Caki2 (cell line): ENCODE measurements around the gene PFN3. TPM values are rescaled to one million over a fixed set of nuclear protein-coding genes. Genes with fewer than 3 reads are reported as not detected.

Source experiments
- DNase-seq: peaks from one replicate; pipeline ENCODE4 v3.0.0-alpha.2; 2015; ENCODE audit warnings: low read depth
- in situ Hi-C: cut with HindIII; loops from 2 replicates; pipeline ENCODE4 v1.10.0; 2016; ENCODE audit warnings: low sequenced_read_pairs, low pct_unique_long_range_greater_than_20kb, mixed read lengths
- total RNA-seq: library from RNA; depleted of rRNA; stranded (reverse); fragments of >200 nt; shearing (Covaris generic); gene quantifications from 2 replicates; pipeline ENCODE4 v1.2.3, GENCODE V29; 2014; ENCODE audit warnings: low replicate concordance; rRNA removed

PFN3 gene, protein sequence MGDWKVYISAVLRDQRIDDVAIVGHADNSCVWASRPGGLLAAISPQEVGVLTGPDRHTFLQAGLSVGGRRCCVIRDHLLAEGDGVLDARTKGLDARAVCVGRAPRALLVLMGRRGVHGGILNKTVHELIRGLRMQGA
- total RNA-seq = not detected in 2 replicates

- no peak for DNase-seq
- in situ Hi-C loops = no loop called here
These were observed at the start of gene PFN3 for GRCh38 chr5:177399997-177400868. Gene PFN3, minus strand, starts transcription at chr5:177400661. Its CDS starts 85 bp downstream, at chr5:177400576.

GRCh38 chr5:177449140-177450061, 48.9 kb upstream of the PFN3 start:
- DNase-seq = no peak
- in situ Hi-C loops = no loop called here

GRCh38 chr5:177448244-177448950, 47.9 kb upstream of the PFN3 start:
- in situ Hi-C loops = no loop called here
- DNase-seq = no peak

DNA sequence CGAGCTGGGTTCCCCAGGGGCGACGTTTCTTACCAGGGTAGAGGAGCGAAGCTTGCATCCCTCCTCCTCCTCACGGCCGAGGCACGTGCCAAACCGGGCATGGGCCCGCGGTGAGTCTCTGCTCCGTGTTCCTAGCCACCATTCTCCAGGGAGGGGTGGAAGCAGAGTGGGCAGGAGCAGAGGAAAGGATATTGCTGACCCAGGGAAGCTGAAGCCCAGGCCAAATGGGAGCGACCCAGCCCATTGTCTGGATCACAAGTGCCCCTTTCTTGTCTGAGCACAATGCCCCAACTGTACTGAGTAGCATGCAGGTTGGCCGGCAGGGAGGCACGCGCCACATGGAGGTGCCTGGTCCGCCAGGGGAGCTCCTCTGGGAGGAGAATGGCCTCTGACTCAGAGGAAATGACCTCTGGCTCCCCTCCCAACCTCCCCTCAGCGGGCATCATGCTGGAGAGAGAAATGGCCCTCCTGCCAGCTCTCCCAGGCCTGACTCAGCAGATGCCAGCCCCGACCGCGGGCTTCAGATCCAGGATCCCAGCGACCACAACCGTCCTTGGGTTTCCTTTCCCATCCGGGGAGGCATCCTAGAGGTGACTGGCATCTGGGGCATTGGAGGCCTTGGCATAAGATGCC, 47.3 kb upstream of the PFN3 start:
- peak; percentile 96 for DNase-seq
- in situ Hi-C loops = no loop called here

DNA sequence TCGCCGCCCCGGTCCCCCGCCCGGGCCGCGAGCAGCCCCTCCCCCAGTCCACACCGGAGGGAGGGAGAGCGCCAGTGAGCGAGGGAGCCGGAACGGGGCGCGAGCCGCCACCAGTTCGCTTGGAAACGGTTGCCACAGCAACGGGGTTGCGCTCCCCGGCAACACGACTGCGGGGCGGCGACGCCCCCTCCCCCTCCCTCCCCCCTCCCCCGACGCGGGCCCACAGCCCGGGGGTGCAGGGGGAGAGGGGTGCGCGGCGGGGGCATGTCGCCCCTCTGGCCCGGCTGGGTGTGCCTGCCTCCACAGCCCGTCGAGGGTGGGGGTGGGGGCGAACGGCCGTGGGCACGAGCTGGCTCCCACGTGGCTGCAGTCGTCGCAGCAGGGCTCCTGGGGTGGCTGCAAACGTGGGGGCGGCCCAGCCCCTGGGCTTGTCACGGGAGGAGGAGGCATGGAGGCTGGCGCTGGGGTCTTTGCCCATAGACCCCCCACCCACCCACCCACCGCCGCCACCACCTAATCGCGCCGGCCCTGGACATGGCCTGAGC, 46.7 kb upstream of the PFN3 start:
- peak; percentile 65 for DNase-seq
- in situ Hi-C loops = no loop called here

- peak; percentile 78 for DNase-seq
- in situ Hi-C loops = no loop called here
These were observed 46.0 kb upstream of the PFN3 start, which contains the start of gene PRR7 for GRCh38 chr5:177446200-177447065. Gene PRR7, plus strand, starts transcription at chr5:177446814. Its CDS starts 8,254 bp downstream, at chr5:177455068.

GRCh38 chr5:177445917-177446199, 45.4 kb upstream of the PFN3 start:
- in situ Hi-C loops = no loop called here
- no peak for DNase-seq

GRCh38 chr5:177445052-177445916, 44.8 kb upstream of the PFN3 start:
- no peak for DNase-seq
- in situ Hi-C loops = no loop called here

DNA sequence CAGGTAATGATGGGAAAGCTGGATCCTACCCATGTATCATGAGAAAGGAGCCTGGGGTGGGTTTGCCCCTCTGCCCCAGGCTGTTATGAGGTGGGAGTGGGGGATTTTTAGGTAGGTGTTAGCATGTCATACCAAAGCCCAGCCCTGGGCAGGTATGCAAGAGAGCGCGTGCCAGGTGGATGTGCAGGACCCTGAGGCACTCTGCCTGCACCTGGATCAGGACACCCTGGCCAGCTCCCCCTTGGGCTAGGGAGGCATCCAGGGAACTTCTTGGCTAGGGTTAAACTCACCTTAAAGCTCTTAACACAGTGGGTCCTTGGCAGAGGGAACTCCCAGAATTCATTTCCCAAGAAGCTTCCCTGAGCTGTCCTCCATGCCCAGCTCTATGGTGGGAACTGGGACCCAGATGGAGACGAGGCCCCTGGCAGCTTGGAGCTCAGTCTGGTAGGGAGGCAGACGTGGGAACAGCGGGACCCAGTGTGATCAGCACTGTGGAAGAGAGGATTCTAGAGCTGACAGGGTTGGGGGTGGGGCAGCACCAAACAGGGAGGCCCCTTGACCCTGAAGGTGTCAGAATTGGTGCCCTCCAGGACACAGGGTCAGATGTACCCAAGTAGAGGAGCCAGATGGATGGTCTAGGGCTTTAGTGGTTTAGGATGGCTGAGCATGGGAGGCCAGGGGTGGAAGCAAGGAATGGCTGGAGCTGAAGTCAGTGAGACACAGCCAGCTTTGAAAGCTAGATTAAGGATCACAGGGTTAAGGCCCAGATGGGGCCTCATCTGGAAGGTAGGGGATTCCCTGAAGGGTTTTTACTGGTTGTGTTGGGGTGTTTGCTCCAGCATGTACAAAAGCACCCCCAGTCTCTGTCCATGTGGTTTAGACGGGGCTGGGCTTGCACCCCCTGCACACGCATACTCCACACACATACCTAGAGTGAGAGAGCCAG, 43.9 kb upstream of the PFN3 start:
- in situ Hi-C loops = no loop called here
- DNase-seq = no peak

DNA sequence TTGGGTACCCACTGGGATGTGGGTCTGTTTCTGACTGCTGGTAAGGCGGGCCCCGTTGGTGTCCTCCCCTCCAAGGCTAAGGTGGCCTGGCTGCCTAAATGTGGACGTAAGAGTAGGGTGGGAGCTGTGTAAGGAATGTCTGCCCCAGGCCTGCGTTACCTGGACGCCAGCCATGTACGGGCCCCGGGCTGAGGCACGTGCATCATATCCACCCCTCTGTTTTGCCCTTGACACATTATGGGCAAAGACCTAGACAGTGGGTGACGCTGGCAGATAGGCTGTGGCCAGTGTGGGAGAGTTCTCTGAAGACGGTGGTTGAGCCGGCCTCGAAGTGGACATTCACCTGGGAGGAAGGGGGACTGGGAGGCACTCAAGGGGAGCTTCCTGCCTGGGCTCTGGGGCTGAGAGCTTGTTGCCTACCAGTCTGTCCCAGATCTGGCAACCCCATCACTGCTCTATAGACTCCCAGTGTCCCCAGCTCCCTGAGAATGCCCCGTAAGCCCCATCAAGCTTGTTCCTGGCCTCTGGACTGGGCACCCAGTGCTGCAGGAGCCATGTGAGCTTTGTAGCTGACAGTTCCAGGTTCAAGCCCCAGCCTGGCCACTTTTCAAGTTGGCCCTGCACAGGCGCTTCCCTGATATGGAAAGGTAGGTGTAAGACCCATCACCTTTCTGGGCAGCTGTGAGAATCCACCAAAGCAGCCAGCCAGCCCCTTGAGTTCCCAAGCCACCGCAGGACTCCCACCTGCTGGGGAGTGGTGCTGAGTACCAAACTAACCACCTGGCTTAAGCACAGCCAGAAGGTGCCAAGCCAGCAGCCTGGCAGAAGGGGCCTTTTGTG, 42.9 kb upstream of the PFN3 start:
- DNase-seq = no peak

DNA sequence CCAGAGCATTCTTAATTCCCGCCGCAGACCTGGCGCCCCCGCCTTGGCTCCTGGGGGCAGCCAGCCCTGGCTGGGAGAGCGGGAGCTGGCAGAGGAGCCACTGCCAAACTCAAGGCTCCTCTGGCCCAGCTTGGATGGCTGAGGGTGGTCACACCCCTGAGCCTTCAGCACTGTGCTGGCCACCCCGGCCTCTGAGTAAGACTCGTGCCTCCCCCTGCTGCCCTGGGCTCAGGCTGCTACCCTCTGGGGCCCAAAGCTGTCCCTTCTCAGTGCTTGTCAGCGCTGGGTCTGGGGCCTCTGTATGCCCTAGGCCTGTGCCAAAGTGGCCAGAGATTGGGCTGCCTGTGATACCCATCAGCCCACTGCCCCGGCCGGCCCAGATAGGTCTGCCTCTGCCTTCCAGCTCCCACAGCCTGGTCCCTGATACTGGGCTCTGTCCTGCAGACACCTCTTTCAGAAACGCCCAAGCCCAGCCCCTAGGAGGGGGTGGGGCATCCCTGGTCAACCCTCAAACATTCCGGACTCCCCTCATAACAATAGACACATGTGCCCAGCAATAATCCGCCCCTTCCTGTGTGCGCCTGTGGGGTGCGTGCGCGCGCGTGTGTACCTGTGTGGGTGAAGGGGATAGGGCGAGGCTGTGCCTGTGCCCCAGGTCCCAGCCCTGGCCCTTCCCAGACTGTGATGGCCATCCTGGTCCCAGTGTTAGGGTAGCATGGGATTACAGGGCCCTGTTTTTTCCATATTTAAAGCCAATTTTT, 41.8 kb upstream of the PFN3 start:
- no peak for DNase-seq
- in situ Hi-C loops = no loop called here

More for the DNA sequence above, 42.9 kb upstream of the PFN3 start:
- in situ Hi-C loops = no loop called here

GRCh38 chr5:177440990-177441780, 40.7 kb upstream of the PFN3 start:
- in situ Hi-C loops = no loop called here
- no peak for DNase-seq
